Esophagus squamous epithelium (tissue), 4 donors: ENCODE results near the gene AOPEP.

Experiments used
- CTCF ChIP-seq, 6 experiments: fragments of 450-650 bp in 4 of 6; fragments of 200-600 bp in 2 of 6; sonication (generic) in 2 of 6; IDR thresholded peaks; one replicate each; pipeline ENCODE4 v1.5.1; 2016 to 2019; ENCODE audit warnings: antibody characterized with exemption in 6 of 6, mild to moderate bottlenecking in 4 of 6, moderate library complexity in 4 of 6
- POLR2A ChIP-seq, 4 donors: fragments of 450-650 bp; IDR thresholded peaks; one replicate each; pipeline ENCODE4 v1.6.1; 2017; ENCODE audit warnings: antibody characterized with exemption in 4 of 4, mild to moderate bottlenecking in 4 of 4, moderate library complexity in 3 of 4

GRCh38 chr9:94696545-94696944, 30.0 kb upstream of the AOPEP start:
- no peak for TF ChIP-seq POLR2A (IDR thresholded peaks at IDR 0.05)
- no peak for TF ChIP-seq CTCF (IDR thresholded peaks at IDR 0.05)
